Tibial nerve (tissue), 4 donors: ENCODE data around the gene LCT.

Experiments used
- CTCF ChIP-seq, 5 experiments: fragments of 200-600 bp in 3 of 5; fragments of 450-650 bp in 2 of 5; sonication (generic) in 3 of 5; IDR thresholded peaks; one replicate each; pipeline ENCODE4 v1.5.1; 2016 to 2019; ENCODE audit warnings: antibody characterized with exemption in 5 of 5, mild to moderate bottlenecking in 3 of 5, moderate library complexity in 2 of 5
- EP300 ChIP-seq, 2 donors: sonication (generic); formaldehyde crosslinking; IDR thresholded peaks; one replicate each; pipeline ENCODE4 v1.6.1; 2017; ENCODE audit warnings: antibody characterized with exemption in 2 of 2, mild to moderate bottlenecking in 1 of 2

- TF ChIP-seq CTCF (IDR thresholded peaks at IDR 0.05) (no peak), EP300 (IDR thresholded peaks at IDR 0.05) (no peak)
Observed at GRCh38 chr2:135870571-135870970, 33.6 kb upstream of the LCT start.
